Neural crest cell (in vitro differentiated cells): Measurements from ENCODE around the gene NHS. TPM values are rescaled to one million over a fixed set of nuclear protein-coding genes. Genes with fewer than 3 reads are reported as not detected.

Experiments used
- DNase-seq: peaks from one replicate; pipeline ENCODE4 v3.0.0; 2021; ENCODE audit warnings: low read depth, mixed read lengths, low spot score
- H3K27ac Mint-ChIP-seq: one replicate; pipeline ENCODE4 v1.8.0; 2021; ENCODE audit warnings: mild to moderate bottlenecking, mixed read lengths; ENCODE audit not compliant: unreplicated experiment
- H3K27me3 Mint-ChIP-seq: 2 replicates; pipeline ENCODE4 v1.8.0; 2021; ENCODE audit warnings: low read depth, mild to moderate bottlenecking, mixed read lengths
- H3K36me3 Mint-ChIP-seq: 2 replicates; pipeline ENCODE4 v1.8.0; 2021; ENCODE audit warnings: low read depth, mild to moderate bottlenecking, mixed read lengths
- H3K4me1 Mint-ChIP-seq: 2 replicates; pipeline ENCODE4 v1.8.0; 2021; ENCODE audit warnings: mixed read lengths
- H3K4me3 Mint-ChIP-seq: one replicate; pipeline ENCODE4 v1.8.0; 2021; ENCODE audit warnings: mild to moderate bottlenecking, mixed read lengths
- H3K9me3 Mint-ChIP-seq: 2 replicates; pipeline ENCODE4 v1.8.0; 2021; ENCODE audit warnings: mixed read lengths
- total RNA-seq: library from RNA; stranded (reverse); gene quantifications from 2 replicates; pipeline ENCODE4 v1.2.1, GENCODE V29; 2021
- TF ChIP-seq, protein P1 (sequence below): fragments of 200-600 bp; sonication (generic); conservative IDR thresholded peaks from 2 replicates; pipeline ENCODE4 v1.5.0; 2021; ENCODE audit warnings: antibody characterized with exemption, mild to moderate bottlenecking

Gene NHS
- total RNA-seq, 1 donor from 2014 or later, result 10.7 TPM

DNA sequence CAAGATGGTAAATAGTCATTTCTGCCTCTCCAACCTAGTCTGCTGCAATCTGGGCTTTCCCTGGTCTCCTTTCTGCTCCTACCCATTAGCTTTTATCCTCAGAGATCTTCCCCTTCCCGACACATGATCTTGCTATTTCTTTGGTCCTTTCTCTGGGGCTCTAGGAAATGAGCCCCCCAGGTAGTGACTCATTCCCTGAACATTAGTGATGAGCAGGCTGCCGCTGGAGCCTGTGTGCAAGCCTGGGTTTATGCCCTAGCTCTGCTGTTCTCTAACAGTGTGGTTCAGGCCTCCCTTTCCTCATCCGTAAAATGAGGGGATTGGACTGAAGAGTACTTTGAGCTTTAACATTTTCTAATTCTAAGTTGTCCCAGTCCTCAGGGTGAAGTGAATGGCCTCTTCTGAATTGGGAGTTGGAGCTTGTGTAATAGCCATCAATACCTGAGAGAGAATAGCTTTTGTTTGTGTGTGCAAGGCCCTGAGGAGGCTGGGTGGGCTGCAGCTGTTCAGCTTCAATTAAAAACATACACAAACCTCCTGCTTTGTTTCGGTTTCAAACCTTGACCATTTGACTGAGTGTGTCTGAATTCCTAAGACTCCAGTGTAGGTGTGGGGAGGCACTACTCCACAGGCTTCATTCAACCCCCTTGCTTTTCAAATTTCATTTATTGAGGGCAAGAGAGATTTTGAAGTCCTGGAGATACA lies 246.7 kb downstream of the NHS start:
- no peak overlapping the region for H3K4me3 Mint-ChIP-seq
- H3K27me3 Mint-ChIP-seq, result no peaks in the 10 kb centered on the region
- TF ChIP-seq, protein P1, sequence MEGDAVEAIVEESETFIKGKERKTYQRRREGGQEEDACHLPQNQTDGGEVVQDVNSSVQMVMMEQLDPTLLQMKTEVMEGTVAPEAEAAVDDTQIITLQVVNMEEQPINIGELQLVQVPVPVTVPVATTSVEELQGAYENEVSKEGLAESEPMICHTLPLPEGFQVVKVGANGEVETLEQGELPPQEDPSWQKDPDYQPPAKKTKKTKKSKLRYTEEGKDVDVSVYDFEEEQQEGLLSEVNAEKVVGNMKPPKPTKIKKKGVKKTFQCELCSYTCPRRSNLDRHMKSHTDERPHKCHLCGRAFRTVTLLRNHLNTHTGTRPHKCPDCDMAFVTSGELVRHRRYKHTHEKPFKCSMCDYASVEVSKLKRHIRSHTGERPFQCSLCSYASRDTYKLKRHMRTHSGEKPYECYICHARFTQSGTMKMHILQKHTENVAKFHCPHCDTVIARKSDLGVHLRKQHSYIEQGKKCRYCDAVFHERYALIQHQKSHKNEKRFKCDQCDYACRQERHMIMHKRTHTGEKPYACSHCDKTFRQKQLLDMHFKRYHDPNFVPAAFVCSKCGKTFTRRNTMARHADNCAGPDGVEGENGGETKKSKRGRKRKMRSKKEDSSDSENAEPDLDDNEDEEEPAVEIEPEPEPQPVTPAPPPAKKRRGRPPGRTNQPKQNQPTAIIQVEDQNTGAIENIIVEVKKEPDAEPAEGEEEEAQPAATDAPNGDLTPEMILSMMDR, result no peak
- H3K4me1 Mint-ChIP-seq, result peaks cover 13% of the 10 kb centered on the region
- no peak for DNase-seq
- H3K36me3 Mint-ChIP-seq, result no peaks in the 10 kb centered on the region
- H3K27ac Mint-ChIP-seq, result no peak overlapping the region
- H3K9me3 Mint-ChIP-seq, result peaks cover 7% of the 10 kb centered on the region

DNA sequence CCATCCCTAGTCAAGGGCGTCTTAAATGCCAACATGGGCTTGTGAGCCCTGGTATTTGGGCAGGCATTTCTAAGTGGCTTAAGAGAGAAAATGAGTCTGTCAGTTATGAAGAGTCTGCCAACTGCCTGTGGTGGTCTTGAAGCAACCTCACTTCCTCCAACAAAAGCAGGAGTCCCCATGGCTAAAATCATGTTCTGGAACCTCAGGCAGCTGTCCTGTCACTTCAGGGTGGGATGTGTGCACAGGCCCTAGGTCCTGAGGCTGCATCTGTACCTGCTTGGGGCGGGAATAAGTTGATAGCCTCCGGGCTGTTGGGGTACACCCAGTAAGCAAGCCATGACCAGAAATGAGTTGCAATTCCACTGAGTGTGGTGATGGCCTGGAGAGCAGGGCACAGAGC lies 247.3 kb downstream of the NHS start:
- Mint-ChIP-seq H3K36me3 (no peaks in the 10 kb centered on the region), H3K27ac (no peak overlapping the region), H3K4me3 (no peak overlapping the region), H3K9me3 (peaks cover 7% of the 10 kb centered on the region), H3K27me3 (no peaks in the 10 kb centered on the region), H3K4me1 (peaks cover 8% of the 10 kb centered on the region)
- DNase-seq, result no peak
- TF ChIP-seq, protein P1, result no peak

- Mint-ChIP-seq H3K36me3 (no peaks in the 10 kb centered on the region), H3K27me3 (no peaks in the 10 kb centered on the region), H3K4me3 (no peak overlapping the region), H3K4me1 (peaks cover 8% of the 10 kb centered on the region), H3K27ac (no peak overlapping the region), H3K9me3 (peaks cover 7% of the 10 kb centered on the region)
- no peak for DNase-seq
- TF ChIP-seq, protein P1, result no peak
Observed at GRCh38 chrX:17623750-17624149, 248.8 kb downstream of the NHS start.

GRCh38 chrX:17627026-17627425 lies 252.0 kb downstream of the NHS start:
- H3K36me3 Mint-ChIP-seq, result no peaks in the 10 kb centered on the region
- no peak overlapping the region for H3K27ac Mint-ChIP-seq
- H3K9me3 Mint-ChIP-seq, result peaks cover 4% of the 10 kb centered on the region
- TF ChIP-seq, protein P1, result no peak
- no peak overlapping the region for H3K4me3 Mint-ChIP-seq
- H3K4me1 Mint-ChIP-seq, result peaks cover 3% of the 10 kb centered on the region
- DNase-seq, result no peak
- H3K27me3 Mint-ChIP-seq, result no peaks in the 10 kb centered on the region

GRCh38 chrX:17628976-17629375 lies 254.0 kb downstream of the NHS start:
- no peak overlapping the region for H3K27ac Mint-ChIP-seq
- DNase-seq, result no peak
- H3K36me3 Mint-ChIP-seq, result no peaks in the 10 kb centered on the region
- peaks cover 4% of the 10 kb centered on the region for H3K9me3 Mint-ChIP-seq
- TF ChIP-seq, protein P1, result no peak
- no peaks in the 10 kb centered on the region for H3K27me3 Mint-ChIP-seq
- no peak overlapping the region for H3K4me3 Mint-ChIP-seq
- H3K4me1 Mint-ChIP-seq, result peaks cover 15% of the 10 kb centered on the region
